BE2C (cell line): ENCODE results near the gene NECTIN3.
A peak's percentile ranks its signal among the peaks of the same experiment; 100 is the strongest.

Source experiments
- DNase-seq: peaks from one replicate; pipeline ENCODE4 v3.0.0-alpha.2; 2020
- H3K27me3 ChIP-seq: fragments of 250-450 bp; sonication (Bioruptor Pico); 2 replicates; pipeline ENCODE4 v1.5.1; 2020; ENCODE audit warnings: mild to moderate bottlenecking
- H3K36me3 ChIP-seq: fragments of 250-450 bp; sonication (Bioruptor Pico); 2 replicates; pipeline ENCODE4 v1.5.1; 2020; ENCODE audit warnings: mild to moderate bottlenecking
- H3K4me1 ChIP-seq: fragments of 250-450 bp; sonication (Bioruptor Pico); 2 replicates; pipeline ENCODE4 v1.5.1; 2020
- H3K4me3 ChIP-seq: 2 replicates; pipeline ENCODE4 v1.5.1; 2011; ENCODE audit warnings: low read depth, low read length
- H3K9me3 ChIP-seq: fragments of 250-450 bp; sonication (Bioruptor Pico); 2 replicates; pipeline ENCODE4 v1.5.1; 2020
- TF ChIP-seq, protein P1 (sequence below): IDR thresholded peaks from 2 replicates; pipeline ENCODE4 v1.5.1; 2012; ENCODE audit warnings: mild to moderate bottlenecking, low read depth, low read length

NECTIN3 gene

DNA sequence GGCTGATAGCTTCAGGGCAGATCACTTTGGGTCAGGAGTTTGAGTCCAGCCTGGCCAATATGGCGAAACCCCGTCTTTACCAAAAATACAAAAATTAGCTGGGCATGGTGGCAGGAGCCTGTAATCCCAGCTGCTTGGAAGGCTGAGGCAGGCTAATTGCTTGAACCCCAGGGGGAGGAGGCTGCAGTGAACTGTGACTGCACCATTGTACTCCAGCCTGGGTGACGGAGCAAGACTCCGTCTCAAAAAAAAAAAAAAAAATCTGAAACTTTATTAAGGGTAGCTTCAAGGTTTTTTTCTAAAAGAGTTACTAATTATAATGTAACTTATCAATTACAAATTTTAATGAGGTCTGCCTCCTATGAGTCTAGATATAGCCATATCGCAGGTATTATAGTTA is 5.1 kb downstream of the NECTIN3 start:
- Histone ChIP-seq H3K27me3 (peaks cover 31% of the 10 kb centered on the region), H3K4me1 (no peaks in the 10 kb centered on the region), H3K4me3 (no peak overlapping the region), H3K36me3 (no peaks in the 10 kb centered on the region), H3K9me3 (no peaks in the 10 kb centered on the region)
- no peak for DNase-seq
- TF ChIP-seq, protein P1, sequence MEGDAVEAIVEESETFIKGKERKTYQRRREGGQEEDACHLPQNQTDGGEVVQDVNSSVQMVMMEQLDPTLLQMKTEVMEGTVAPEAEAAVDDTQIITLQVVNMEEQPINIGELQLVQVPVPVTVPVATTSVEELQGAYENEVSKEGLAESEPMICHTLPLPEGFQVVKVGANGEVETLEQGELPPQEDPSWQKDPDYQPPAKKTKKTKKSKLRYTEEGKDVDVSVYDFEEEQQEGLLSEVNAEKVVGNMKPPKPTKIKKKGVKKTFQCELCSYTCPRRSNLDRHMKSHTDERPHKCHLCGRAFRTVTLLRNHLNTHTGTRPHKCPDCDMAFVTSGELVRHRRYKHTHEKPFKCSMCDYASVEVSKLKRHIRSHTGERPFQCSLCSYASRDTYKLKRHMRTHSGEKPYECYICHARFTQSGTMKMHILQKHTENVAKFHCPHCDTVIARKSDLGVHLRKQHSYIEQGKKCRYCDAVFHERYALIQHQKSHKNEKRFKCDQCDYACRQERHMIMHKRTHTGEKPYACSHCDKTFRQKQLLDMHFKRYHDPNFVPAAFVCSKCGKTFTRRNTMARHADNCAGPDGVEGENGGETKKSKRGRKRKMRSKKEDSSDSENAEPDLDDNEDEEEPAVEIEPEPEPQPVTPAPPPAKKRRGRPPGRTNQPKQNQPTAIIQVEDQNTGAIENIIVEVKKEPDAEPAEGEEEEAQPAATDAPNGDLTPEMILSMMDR: no peak

DNA sequence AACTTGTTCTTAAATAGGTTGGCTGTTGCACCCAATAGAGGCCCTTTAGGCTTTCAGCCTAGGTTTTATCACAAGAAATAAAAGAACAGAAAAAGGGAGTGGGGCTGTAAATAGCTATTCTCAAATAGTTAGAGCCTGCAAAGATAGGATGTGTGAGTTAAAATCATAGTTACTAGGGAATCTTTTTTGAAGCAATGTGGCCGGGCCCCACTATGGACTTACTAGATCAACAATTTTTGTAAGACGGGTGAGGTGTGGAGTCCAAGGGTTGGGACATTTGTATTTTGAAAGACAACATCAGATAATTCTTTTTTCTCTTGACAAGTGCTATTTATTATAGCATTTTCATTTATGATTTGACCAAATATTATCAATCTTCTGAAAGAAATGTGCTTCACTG is 5.8 kb downstream of the NECTIN3 start:
- Histone ChIP-seq H3K4me1 (no peaks in the 10 kb centered on the region), H3K27me3 (peaks cover 29% of the 10 kb centered on the region), H3K9me3 (no peaks in the 10 kb centered on the region), H3K36me3 (no peaks in the 10 kb centered on the region), H3K4me3 (no peak overlapping the region)
- TF ChIP-seq, protein P1: no peak
- no peak for DNase-seq

DNA sequence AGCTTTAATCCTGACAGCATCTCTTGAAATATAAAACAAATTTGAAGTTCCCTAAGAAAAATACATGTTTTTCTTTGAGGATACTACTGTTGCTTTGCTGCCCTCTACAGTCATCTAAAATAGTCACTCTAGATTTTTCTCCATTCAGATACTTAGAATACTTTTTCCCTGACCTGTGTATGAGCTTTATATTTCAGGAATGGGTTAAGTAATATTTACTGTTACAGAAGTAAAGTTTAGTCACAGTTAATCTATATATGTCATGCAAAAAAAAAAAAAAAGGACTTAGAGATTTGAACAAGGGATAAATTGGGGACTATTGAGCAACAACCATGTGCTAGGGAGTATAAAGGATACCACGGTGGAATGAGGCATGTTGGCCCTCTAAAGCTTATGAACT is 8.8 kb downstream of the NECTIN3 start:
- TF ChIP-seq, protein P1: peak; percentile 54
- Histone ChIP-seq H3K27me3 (peaks cover 3% of the 10 kb centered on the region; the same call in 1 of the 2 replicates), H3K9me3 (no peaks in the 10 kb centered on the region), H3K4me1 (no peaks in the 10 kb centered on the region), H3K36me3 (no peaks in the 10 kb centered on the region), H3K4me3 (no peak overlapping the region)
- DNase-seq: no peak

DNA sequence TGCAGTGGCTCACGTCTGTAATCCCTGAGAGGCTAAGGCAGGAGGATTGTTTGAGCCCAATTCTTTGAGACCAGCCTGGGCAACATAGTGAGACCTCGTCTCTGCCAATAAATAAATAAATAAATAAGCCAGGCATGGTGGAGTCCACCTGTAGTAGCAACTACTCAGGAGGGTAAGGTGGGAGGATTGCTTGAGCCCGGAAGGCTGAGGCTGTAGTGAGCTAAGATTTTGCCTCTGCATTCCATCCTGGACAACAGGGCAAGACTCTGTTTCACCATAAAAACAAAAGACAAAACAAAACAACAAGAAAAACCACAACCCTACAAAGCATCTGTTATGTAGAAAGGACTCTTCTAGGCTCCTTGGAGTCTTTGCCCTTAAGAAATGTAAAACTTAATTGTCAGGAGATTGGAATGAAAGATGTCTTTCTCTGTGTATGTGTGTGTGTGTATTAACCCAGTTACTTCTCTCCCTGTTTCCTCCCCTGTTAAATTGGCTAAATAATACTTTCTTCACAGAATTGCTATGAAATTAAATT is 9.5 kb downstream of the NECTIN3 start:
- H3K36me3 ChIP-seq: no peaks in the 10 kb centered on the region
- H3K4me1 ChIP-seq: no peaks in the 10 kb centered on the region
- H3K27me3 ChIP-seq: peaks cover 3% of the 10 kb centered on the region; the same call in 1 of the 2 replicates
- DNase-seq: no peak
- TF ChIP-seq, protein P1: no peak
- no peak overlapping the region for H3K4me3 ChIP-seq
- no peaks in the 10 kb centered on the region for H3K9me3 ChIP-seq

DNA sequence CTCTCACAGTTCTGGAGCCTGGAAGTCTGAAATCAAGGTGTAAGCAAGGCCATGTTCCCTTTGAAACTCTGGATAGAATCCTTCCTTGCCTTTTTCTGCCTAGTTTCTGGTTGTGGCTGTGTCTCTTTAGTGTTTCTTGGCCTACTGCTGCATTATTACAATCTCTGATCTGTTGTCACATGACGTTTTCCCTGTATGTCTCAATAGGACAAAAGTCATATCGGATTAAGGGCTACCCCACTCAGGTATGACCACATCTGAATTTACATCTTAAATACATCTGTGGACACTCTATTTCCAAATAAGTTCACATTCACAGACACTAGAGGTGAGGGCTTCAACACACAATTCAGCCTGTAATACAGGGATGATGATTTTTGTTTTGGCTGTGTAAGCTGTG is 13.3 kb downstream of the NECTIN3 start:
- Histone ChIP-seq H3K36me3 (no peaks in the 10 kb centered on the region), H3K4me1 (no peaks in the 10 kb centered on the region), H3K9me3 (no peaks in the 10 kb centered on the region), H3K4me3 (no peak overlapping the region), H3K27me3 (peaks cover 3% of the 10 kb centered on the region; the same call in 1 of the 2 replicates)
- TF ChIP-seq, protein P1: no peak
- DNase-seq: no peak

DNA sequence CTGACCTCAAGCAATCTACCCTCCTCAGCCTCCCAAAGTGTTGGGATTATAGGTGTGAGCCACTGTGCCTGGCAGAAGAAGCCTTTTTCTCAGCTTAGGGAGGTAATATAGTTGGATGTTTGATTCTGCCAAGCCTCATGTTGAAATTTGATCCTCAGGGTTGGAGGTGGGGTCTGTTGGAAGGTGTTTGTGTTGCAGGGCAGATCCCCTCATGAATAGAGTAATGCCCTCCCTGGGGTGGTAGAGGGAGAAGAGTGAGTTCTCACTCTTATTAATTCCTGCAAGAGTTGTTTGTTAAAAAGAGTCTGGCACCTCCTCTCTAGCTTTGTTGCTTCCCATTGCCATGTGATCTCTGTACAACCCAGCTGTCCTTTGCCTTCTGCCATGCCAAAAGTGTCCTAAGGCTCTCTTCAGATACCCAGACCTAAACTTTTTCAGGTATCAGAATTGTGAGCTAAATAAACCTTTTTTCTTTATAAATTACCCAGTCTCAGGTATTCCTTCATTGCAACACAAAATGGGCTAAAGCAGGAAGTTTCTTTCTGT is 16.4 kb downstream of the NECTIN3 start:
- TF ChIP-seq, protein P1: no peak
- Histone ChIP-seq H3K36me3 (no peaks in the 10 kb centered on the region), H3K9me3 (no peaks in the 10 kb centered on the region), H3K4me3 (no peak overlapping the region), H3K27me3 (no peaks in the 10 kb centered on the region), H3K4me1 (no peaks in the 10 kb centered on the region)
- no peak for DNase-seq
